Hippocampal formation (tissue), 2 donors: ENCODE data around the gene ZNF398.

Source experiments
- DNase-seq, 2 donors: peaks; one replicate each; lab custom pipeline; 2025; lab: John Stamatoyannopoulos, UW

ZNF398 gene

GRCh38 chr7:149147752-149148653 lies 750 bp downstream of the ZNF398 start:
- DNase-seq: peak; percentile 5 to 45

GRCh38 chr7:149150981-149151380 lies 3.7 kb downstream of the ZNF398 start:
- DNase-seq: no peak

- no peak for DNase-seq
These were observed 6.1 kb downstream of the ZNF398 start for GRCh38 chr7:149153346-149153745.

GRCh38 chr7:149154056-149154455 lies 6.8 kb downstream of the ZNF398 start:
- no peak for DNase-seq

GRCh38 chr7:149156898-149157297 lies 9.6 kb downstream of the ZNF398 start:
- no peak for DNase-seq

- DNase-seq: no peak
These were observed 14.1 kb downstream of the ZNF398 start for GRCh38 chr7:149161241-149161848.

GRCh38 chr7:149166142-149166541 lies 18.9 kb downstream of the ZNF398 start:
- no peak for DNase-seq

GRCh38 chr7:149166630-149167352 lies 19.5 kb downstream of the ZNF398 start:
- DNase-seq: no peak

- DNase-seq: no peak
These were observed 24.8 kb downstream of the ZNF398 start for GRCh38 chr7:149171892-149172533.

- DNase-seq: no peak
These were observed 25.3 kb downstream of the ZNF398 start for GRCh38 chr7:149172534-149172920.

- DNase-seq: no peak
These were observed 27.9 kb downstream of the ZNF398 start for GRCh38 chr7:149175150-149175549.

- DNase-seq: no peak
These were observed 32.0 kb downstream of the ZNF398 start for GRCh38 chr7:149179241-149179640.

GRCh38 chr7:149180722-149181449 lies 33.6 kb downstream of the ZNF398 start:
- DNase-seq: no peak

GRCh38 chr7:149181450-149181790 lies 34.2 kb downstream of the ZNF398 start:
- DNase-seq: no peak

- DNase-seq: no peak
These were observed 37.0 kb downstream of the ZNF398 start for GRCh38 chr7:149184274-149184673.

- DNase-seq: no peak
These were observed 41.0 kb downstream of the ZNF398 start for GRCh38 chr7:149188213-149188612.

GRCh38 chr7:149188637-149189259 lies 41.5 kb downstream of the ZNF398 start:
- no peak for DNase-seq

- no peak for DNase-seq
These were observed 44.6 kb downstream of the ZNF398 start for GRCh38 chr7:149191851-149192250.

- DNase-seq: no peak
These were observed 47.5 kb downstream of the ZNF398 start for GRCh38 chr7:149194799-149195179.

GRCh38 chr7:149195180-149196150 lies 48.2 kb downstream of the ZNF398 start, which contains the start of gene ZNF282:
TSS of gene ZNF282 (plus strand) at chr7:149195546. CDS start at chr7:149195590, 44 bp downstream.
- DNase-seq: peak; percentile 89 to 93
